Astrocyte (in vitro differentiated cells and primary cell): ENCODE measurements around the gene AHDC1. TPM values are rescaled to one million over a fixed set of nuclear protein-coding genes. Genes with fewer than 3 reads are reported as not detected.
A peak's percentile ranks its signal among the peaks of the same experiment; 100 is the strongest.

Source experiments
- DNase-seq: peaks from one replicate; pipeline ENCODE4 v3.0.0-alpha.2; 2010; ENCODE audit warnings: low read depth
- FAIRE-seq: peaks from 2 replicates; lab custom pipeline; 2011; peaks lifted over from hg19 to GRCh38; lab: Jason Lieb, UNC
- H2AFZ ChIP-seq: 2 replicates; pipeline ENCODE4 v1.6.0; 2012; ENCODE audit warnings: low read depth, low read length, inconsistent platforms
- H3K27ac ChIP-seq: 2 replicates; pipeline ENCODE4 v1.5.1; 2011; ENCODE audit warnings: low read depth, low read length, inconsistent platforms
- H3K27me3 ChIP-seq: 2 replicates; pipeline ENCODE4 v1.6.0; 2011; ENCODE audit warnings: low read length, inconsistent platforms; ENCODE audit not compliant: insufficient read depth
- H3K36me3 ChIP-seq: 2 replicates; pipeline ENCODE4 v1.5.1; 2011; ENCODE audit warnings: low read length, inconsistent platforms; ENCODE audit not compliant: insufficient read depth
- H3K4me1 ChIP-seq: 2 replicates; pipeline ENCODE4 v1.5.1; 2011; ENCODE audit warnings: low read length, inconsistent platforms; ENCODE audit not compliant: insufficient read depth
- H3K4me2 ChIP-seq: 2 replicates; pipeline ENCODE4 v1.6.0; 2012; ENCODE audit warnings: low read length, inconsistent platforms
- H3K4me3 ChIP-seq: 2 replicates; pipeline ENCODE4 v1.5.1; 2011; ENCODE audit warnings: low read depth, mild to moderate bottlenecking, low read length, inconsistent platforms; ENCODE audit not compliant: insufficient read depth
- H3K79me2 ChIP-seq: 2 replicates; pipeline ENCODE4 v1.6.0; 2012; ENCODE audit warnings: mild to moderate bottlenecking, low read length, inconsistent platforms; ENCODE audit not compliant: insufficient read depth
- H3K9ac ChIP-seq: 2 replicates; pipeline ENCODE4 v1.6.0; 2012; ENCODE audit warnings: mild to moderate bottlenecking, low read length, inconsistent platforms
- H3K9me3 ChIP-seq: 2 replicates; pipeline ENCODE4 v1.5.1; 2012; ENCODE audit warnings: low read depth, mild to moderate bottlenecking, low read length, inconsistent platforms; ENCODE audit not compliant: insufficient read depth
- H4K20me1 ChIP-seq: 2 replicates; pipeline ENCODE4 v1.6.0; 2012; ENCODE audit warnings: low read length, inconsistent platforms; ENCODE audit not compliant: insufficient read depth
- H3K27ac Mint-ChIP-seq: one replicate; pipeline ENCODE4 v1.8.0; 2021; ENCODE audit warnings: mild to moderate bottlenecking, mixed read lengths; ENCODE audit not compliant: unreplicated experiment
- H3K27me3 Mint-ChIP-seq: one replicate; pipeline ENCODE4 v1.8.0; 2021; ENCODE audit warnings: low read depth, mixed read lengths; ENCODE audit not compliant: unreplicated experiment
- H3K36me3 Mint-ChIP-seq: one replicate; pipeline ENCODE4 v1.8.0; 2021; ENCODE audit warnings: low read depth, mixed read lengths; ENCODE audit not compliant: unreplicated experiment
- H3K4me1 Mint-ChIP-seq: one replicate; pipeline ENCODE4 v1.8.0; 2021; ENCODE audit warnings: low read depth, mixed read lengths; ENCODE audit not compliant: unreplicated experiment
- H3K4me3 Mint-ChIP-seq: one replicate; pipeline ENCODE4 v1.8.0; 2021; ENCODE audit warnings: mild to moderate bottlenecking, moderate library complexity, mixed read lengths; ENCODE audit not compliant: unreplicated experiment
- H3K9me3 Mint-ChIP-seq: one replicate; pipeline ENCODE4 v1.8.0; 2021; ENCODE audit warnings: mild to moderate bottlenecking, mixed read lengths; ENCODE audit not compliant: unreplicated experiment
- EZH2 ChIP-seq: IDR thresholded peaks from 2 replicates; pipeline ENCODE4 v1.6.1; 2012; ENCODE audit warnings: mild to moderate bottlenecking, low read length, inconsistent platforms; ENCODE audit not compliant: insufficient read depth
- total RNA-seq: library from RNA; stranded (reverse); gene quantifications from 2 replicates; pipeline ENCODE4 v1.2.1, GENCODE V29; 2021
- TF ChIP-seq, protein P1 (sequence below): IDR thresholded peaks from 2 replicates; pipeline ENCODE4 v1.5.1; 2011; ENCODE audit warnings: low read depth, mild to moderate bottlenecking, inconsistent platforms, low read length, moderate library complexity; ENCODE audit not compliant: insufficient read depth

AHDC1 gene
- total RNA-seq, 1 donor from 2014 or later: 75.7 TPM

DNA sequence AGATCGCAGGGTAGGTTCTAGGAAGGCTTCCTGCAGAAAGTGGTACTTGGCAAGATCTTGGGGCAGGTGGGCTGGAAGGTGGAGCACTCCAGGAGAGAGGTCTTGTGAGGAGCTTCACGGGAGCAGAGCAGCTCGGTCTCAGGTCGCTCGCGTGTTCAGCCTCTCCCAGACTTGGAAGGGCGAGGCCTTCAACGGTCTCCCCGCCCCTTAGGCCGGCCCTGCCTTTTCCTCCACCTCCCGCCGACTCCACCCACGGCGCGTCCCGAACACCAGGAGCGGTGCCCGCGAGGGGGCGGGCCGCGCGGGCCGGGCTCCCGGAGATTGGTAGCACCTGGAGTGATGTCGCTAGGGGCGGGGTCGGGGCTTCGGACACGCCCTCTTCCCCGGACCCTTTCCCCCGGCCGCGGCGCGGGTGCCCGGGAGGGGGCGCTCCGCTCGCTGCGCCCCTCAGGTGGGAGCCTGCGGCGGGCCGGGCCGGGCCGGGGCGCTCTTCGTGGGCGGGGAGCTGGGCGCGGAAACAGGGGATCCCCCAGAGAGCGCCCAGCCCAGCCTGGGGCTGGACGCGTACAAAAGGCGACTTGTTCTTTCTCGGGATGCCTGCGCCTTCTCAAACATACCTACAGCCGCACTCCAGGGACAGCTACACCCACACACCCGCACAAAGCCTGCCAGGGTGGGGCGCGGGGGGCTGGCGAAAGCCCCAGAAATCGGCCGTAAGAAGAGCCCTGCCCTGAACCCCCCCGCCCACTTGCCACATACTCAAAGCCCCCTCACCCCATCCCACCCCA lies 35.5 kb downstream of the AHDC1 start:
- H3K36me3 ChIP-seq: no peaks in the 10 kb centered on the region
- no peak overlapping the region for H3K27ac ChIP-seq
- Mint-ChIP-seq H3K4me3 (peak overlapping the region; percentile 68), H3K27ac (peak overlapping the region; percentile 66), H3K9me3 (no peaks in the 10 kb centered on the region), H3K4me1 (peaks cover 79% of the 10 kb centered on the region), H3K27me3 (no peaks in the 10 kb centered on the region), H3K36me3 (peaks cover 8% of the 10 kb centered on the region)
- FAIRE-seq (no peak), DNase-seq (peak; percentile 78)
- H3K9me3 ChIP-seq: no peaks in the 10 kb centered on the region
- no peak for TF ChIP-seq EZH2
- TF ChIP-seq, protein P1, sequence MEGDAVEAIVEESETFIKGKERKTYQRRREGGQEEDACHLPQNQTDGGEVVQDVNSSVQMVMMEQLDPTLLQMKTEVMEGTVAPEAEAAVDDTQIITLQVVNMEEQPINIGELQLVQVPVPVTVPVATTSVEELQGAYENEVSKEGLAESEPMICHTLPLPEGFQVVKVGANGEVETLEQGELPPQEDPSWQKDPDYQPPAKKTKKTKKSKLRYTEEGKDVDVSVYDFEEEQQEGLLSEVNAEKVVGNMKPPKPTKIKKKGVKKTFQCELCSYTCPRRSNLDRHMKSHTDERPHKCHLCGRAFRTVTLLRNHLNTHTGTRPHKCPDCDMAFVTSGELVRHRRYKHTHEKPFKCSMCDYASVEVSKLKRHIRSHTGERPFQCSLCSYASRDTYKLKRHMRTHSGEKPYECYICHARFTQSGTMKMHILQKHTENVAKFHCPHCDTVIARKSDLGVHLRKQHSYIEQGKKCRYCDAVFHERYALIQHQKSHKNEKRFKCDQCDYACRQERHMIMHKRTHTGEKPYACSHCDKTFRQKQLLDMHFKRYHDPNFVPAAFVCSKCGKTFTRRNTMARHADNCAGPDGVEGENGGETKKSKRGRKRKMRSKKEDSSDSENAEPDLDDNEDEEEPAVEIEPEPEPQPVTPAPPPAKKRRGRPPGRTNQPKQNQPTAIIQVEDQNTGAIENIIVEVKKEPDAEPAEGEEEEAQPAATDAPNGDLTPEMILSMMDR: peak; percentile 18
- H3K4me3 ChIP-seq: no peak overlapping the region
- peaks cover 72% of the 10 kb centered on the region for H3K79me2 ChIP-seq
- no peak overlapping the region for H2AFZ ChIP-seq
- peak overlapping the region; percentile 68 for H3K4me2 ChIP-seq
- H3K4me1 ChIP-seq: peaks cover 52% of the 10 kb centered on the region
- no peaks in the 10 kb centered on the region for H3K27me3 ChIP-seq
- H3K9ac ChIP-seq: no peak overlapping the region
- peaks cover 95% of the 10 kb centered on the region for H4K20me1 ChIP-seq

DNA sequence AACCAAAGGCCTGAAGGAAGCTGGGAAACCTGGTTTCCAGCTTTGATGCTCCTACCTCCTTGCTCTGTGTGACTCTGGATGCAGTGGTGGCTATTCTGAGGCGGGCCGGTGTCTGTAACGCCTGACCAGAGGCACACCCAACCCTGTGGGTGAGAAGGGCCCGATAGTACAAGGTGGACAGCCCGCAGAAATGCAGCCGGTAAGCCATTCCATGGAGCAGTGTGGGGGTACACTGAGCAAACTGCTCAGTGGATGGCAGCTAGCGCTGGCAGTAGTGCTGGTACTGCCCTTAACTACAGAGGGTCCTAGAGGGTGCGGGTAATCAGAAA lies 36.0 kb downstream of the AHDC1 start:
- no peak for TF ChIP-seq EZH2
- TF ChIP-seq, protein P1: no peak
- H3K4me2 ChIP-seq: peak overlapping the region; percentile 68
- no peak overlapping the region for H3K9ac ChIP-seq
- H4K20me1 ChIP-seq: peaks cover 95% of the 10 kb centered on the region
- Mint-ChIP-seq H3K36me3 (peaks cover 8% of the 10 kb centered on the region), H3K4me1 (peaks cover 83% of the 10 kb centered on the region), H3K27ac (peak overlapping the region; percentile 66), H3K27me3 (no peaks in the 10 kb centered on the region), H3K4me3 (peak overlapping the region; percentile 68), H3K9me3 (no peaks in the 10 kb centered on the region)
- H3K27ac ChIP-seq: no peak overlapping the region
- H3K27me3 ChIP-seq: no peaks in the 10 kb centered on the region
- H2AFZ ChIP-seq: no peak overlapping the region
- H3K4me1 ChIP-seq: peaks cover 48% of the 10 kb centered on the region
- no peaks in the 10 kb centered on the region for H3K36me3 ChIP-seq
- no peak for FAIRE-seq
- H3K9me3 ChIP-seq: no peaks in the 10 kb centered on the region
- no peak for DNase-seq
- peaks cover 72% of the 10 kb centered on the region for H3K79me2 ChIP-seq
- no peak overlapping the region for H3K4me3 ChIP-seq

DNA sequence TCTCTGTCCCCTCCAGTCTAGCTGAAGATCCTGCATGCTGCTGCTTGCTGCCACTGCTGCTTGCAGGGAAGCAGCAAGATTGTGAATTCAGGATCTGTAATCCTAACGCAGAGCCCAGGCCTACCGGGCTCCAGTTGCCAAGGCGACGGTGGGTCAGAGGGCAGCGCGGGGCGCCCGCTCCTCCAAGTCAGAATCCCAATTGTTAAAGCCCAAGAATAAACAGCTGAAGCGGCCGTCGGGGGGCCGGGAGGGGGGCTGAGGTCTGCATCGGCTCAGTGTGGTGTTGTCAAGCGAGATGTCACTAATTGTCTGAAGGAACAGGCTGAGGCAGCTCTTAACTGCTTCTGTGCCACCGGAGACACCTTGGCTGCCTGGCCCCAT lies 36.8 kb downstream of the AHDC1 start:
- no peak overlapping the region for H2AFZ ChIP-seq
- Mint-ChIP-seq H3K9me3 (no peaks in the 10 kb centered on the region), H3K4me3 (no peak overlapping the region), H3K27ac (peak overlapping the region; percentile 53), H3K27me3 (no peaks in the 10 kb centered on the region), H3K4me1 (peaks cover 83% of the 10 kb centered on the region), H3K36me3 (peaks cover 8% of the 10 kb centered on the region)
- H3K27ac ChIP-seq: no peak overlapping the region
- no peaks in the 10 kb centered on the region for H3K36me3 ChIP-seq
- no peak overlapping the region for H3K9ac ChIP-seq
- H3K79me2 ChIP-seq: peaks cover 71% of the 10 kb centered on the region
- H3K4me1 ChIP-seq: peaks cover 44% of the 10 kb centered on the region
- no peak for FAIRE-seq
- no peaks in the 10 kb centered on the region for H3K27me3 ChIP-seq
- no peak overlapping the region for H3K4me2 ChIP-seq
- peaks cover 95% of the 10 kb centered on the region for H4K20me1 ChIP-seq
- TF ChIP-seq, protein P1: no peak
- TF ChIP-seq EZH2: no peak
- H3K9me3 ChIP-seq: no peaks in the 10 kb centered on the region
- no peak overlapping the region for H3K4me3 ChIP-seq
- DNase-seq: no peak
